Brain microvascular endothelial cell (primary cell): ENCODE data around the gene ZNHIT3.

Experiments used
- DNase-seq: peaks from one replicate; pipeline ENCODE4 v3.0.0-alpha.2; 2020
- H3K27ac ChIP-seq: fragments of 250-450 bp; sonication (Bioruptor Pico); 2 replicates; pipeline ENCODE4 v1.5.1; 2020; ENCODE audit warnings: mild to moderate bottlenecking, moderate library complexity
- H3K27me3 ChIP-seq: fragments of 250-450 bp; sonication (Bioruptor Pico); replicated peaks from 2 replicates; pipeline ENCODE4 v1.5.1; 2020; ENCODE audit warnings: mild to moderate bottlenecking
- H3K36me3 ChIP-seq: fragments of 250-450 bp; sonication (Bioruptor Pico); replicated peaks from 2 replicates; pipeline ENCODE4 v1.5.1; 2020; ENCODE audit warnings: mild to moderate bottlenecking
- H3K4me3 ChIP-seq: 2 replicates; pipeline ENCODE4 v1.5.1; 2011; ENCODE audit warnings: low read depth, mild to moderate bottlenecking, control low read depth, low read length, moderate library complexity
- in situ Hi-C: cut with HindIII; loops from 2 replicates; pipeline ENCODE4 v1.10.0; 2017; ENCODE audit warnings: low sequenced_read_pairs, low pct_ligation_motif_present
- TF ChIP-seq, protein P1 (sequence below): IDR thresholded peaks from 2 replicates; pipeline ENCODE4 v1.5.1; 2011; ENCODE audit warnings: low read depth, mild to moderate bottlenecking, moderate library complexity, low read length, control low read depth, inconsistent platforms; ENCODE audit errors: missing control alignments

Gene ZNHIT3

GRCh38 chr17:36527621-36528250, 41.3 kb downstream of the ZNHIT3 start:
- Histone ChIP-seq H3K36me3 (peaks cover 38% of the 10 kb centered on the region), H3K27ac (no peak overlapping the region), H3K27me3 (no peaks in the 10 kb centered on the region), H3K4me3 (no peak overlapping the region)
- in situ Hi-C loops = no loop called here
- TF ChIP-seq, protein P1, sequence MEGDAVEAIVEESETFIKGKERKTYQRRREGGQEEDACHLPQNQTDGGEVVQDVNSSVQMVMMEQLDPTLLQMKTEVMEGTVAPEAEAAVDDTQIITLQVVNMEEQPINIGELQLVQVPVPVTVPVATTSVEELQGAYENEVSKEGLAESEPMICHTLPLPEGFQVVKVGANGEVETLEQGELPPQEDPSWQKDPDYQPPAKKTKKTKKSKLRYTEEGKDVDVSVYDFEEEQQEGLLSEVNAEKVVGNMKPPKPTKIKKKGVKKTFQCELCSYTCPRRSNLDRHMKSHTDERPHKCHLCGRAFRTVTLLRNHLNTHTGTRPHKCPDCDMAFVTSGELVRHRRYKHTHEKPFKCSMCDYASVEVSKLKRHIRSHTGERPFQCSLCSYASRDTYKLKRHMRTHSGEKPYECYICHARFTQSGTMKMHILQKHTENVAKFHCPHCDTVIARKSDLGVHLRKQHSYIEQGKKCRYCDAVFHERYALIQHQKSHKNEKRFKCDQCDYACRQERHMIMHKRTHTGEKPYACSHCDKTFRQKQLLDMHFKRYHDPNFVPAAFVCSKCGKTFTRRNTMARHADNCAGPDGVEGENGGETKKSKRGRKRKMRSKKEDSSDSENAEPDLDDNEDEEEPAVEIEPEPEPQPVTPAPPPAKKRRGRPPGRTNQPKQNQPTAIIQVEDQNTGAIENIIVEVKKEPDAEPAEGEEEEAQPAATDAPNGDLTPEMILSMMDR = no peak
- DNase-seq = no peak

GRCh38 chr17:36529121-36529520, 42.6 kb downstream of the ZNHIT3 start:
- in situ Hi-C loops = no loop called here
- Histone ChIP-seq H3K36me3 (peaks cover 36% of the 10 kb centered on the region), H3K4me3 (no peak overlapping the region), H3K27me3 (no peaks in the 10 kb centered on the region), H3K27ac (no peak overlapping the region)
- DNase-seq = peak; percentile 55
- TF ChIP-seq, protein P1 = no peak

DNA sequence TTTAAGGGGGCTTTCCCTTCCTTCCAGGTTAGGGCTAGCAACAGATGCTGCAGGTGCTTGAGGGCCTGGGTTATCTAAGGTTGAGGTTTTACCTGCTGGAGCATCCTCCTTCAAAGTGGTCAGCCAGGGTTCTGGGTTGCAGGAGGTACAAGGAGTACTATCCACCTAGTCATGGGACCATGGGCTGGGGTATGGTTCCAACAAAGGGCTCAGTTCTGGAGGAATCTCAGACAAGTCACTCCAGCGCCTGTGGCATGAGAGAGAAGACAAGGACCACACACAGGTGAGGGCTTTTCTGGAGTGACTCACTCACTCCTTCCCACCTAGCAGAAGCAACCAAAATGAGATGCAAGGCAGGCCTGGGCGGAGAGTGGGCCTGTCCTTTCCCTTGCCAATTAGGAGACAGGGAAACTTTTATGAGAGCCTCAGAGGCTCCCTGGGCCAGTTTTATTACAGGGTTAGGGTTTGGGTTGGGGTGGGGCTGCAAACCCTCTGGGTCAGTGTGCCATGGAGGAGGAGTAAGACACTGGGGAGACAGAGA, 46.0 kb downstream of the ZNHIT3 start:
- in situ Hi-C loops = no loop called here
- no peak overlapping the region for H3K4me3 ChIP-seq
- no peaks in the 10 kb centered on the region for H3K27me3 ChIP-seq
- no peak for DNase-seq
- no peak overlapping the region for H3K27ac ChIP-seq
- TF ChIP-seq, protein P1 = no peak
- H3K36me3 ChIP-seq = peaks cover 14% of the 10 kb centered on the region

DNA sequence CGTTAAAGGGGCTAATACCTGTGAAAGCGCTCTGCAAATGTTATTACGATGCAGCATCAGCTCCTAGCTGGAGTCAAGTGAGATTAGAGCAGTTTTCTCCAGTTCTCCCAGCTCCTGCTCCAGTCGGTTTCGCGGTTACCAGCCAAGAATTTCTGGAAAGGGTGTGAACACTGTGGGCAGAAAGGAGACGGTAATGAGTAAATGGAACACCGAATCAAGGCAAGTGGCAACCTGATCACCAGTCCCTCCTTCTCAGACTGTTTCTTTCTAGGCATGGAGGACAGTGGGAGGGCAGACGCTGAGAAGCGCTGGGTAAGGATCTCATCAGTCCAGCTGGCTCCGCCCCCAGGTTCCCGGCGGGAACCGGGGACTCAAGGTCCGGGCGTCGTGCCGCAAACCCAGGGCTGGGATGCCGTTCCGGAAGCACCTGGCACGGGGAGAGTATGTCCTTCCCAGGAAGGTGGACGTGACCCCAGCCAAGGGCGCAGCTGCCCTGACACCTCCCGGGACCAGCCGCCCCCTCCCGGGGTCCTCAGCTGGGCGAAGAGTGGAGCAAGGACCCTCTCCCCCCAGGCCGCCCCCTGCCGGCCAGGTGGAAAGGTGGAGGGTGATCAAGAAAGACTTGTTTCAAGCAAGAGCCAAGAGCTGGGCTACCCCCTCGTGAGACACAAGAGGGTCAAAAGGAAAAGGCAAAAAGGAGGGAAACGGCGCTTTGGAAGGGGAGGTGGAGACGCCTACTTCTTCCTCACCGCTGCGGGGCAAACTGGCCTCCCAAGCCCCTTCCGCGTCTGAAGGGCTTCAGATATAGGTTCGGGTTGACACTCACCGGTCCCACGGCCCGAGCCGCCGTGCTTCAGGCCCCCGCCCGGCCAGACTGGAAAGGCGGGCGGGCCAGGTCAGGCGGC, 47.7 kb downstream of the ZNHIT3 start:
- DNase-seq = peak; percentile 33
- Histone ChIP-seq H3K27me3 (no peaks in the 10 kb centered on the region), H3K36me3 (peaks cover 13% of the 10 kb centered on the region), H3K4me3 (peak overlapping the region; percentile 93), H3K27ac (peak overlapping the region; percentile 92)
- in situ Hi-C loops = no loop called here
- TF ChIP-seq, protein P1 = peak; percentile 76

DNA sequence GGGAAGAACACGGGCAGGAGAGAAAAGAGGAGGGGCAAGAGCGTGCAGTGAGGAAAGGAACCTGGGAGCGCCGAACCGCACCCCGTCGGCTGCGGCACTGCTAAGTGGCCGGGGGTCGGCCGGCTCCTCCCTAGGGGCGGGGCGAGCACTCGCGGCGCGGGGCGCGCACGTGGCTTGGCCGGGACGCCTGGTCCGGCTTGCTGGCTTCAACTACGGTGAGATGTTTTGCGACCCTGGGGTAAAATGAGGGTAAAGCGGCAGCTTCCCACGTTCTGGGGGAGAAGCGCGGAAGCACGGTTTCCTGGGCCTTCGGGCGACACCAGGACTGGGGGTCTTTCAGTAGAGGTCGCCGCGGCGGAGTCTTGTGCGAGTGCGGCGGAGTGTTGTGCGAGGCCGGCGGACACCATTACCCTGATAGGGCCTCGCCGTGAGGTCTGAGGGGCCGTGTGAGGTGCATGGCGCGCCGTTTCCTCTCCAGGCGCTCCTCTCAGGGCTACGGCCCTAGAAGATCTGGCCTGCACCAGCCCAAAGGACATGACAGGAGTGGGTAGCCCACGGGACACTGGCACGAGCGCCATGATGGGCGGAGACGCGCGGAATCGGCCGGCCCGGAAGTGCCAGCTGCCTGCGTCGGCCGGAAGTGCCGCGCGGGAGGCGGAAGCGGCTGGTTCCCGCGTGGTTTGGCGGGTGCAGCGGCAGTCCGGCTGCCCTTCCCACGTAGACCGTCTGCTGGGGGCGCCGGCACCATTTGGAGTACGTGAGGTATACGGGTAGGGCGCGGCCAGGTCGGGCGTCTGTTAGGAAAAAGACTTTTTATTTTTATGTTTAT, 48.6 kb downstream of the ZNHIT3 start, which contains the start of the genes MYO19 and PIGW:
Gene MYO19, minus strand, starts transcription at position 29 of the 829 bp plus-strand sequence. CDS start 2,330 bp downstream, outside the sequence.
Gene PIGW, plus strand, starts transcription at position 148 of the 829 bp plus-strand sequence. CDS start 2,115 bp downstream, outside the sequence.
- Histone ChIP-seq H3K4me3 (peak within 1 kb of the TSS; percentile 93), H3K27me3 (no peaks in the 10 kb centered on the region), H3K36me3 (peaks cover 13% of the 10 kb centered on the region), H3K27ac (peak within 1 kb of the TSS; percentile 92)
- in situ Hi-C loops = no loop called here
- TF ChIP-seq, protein P1 = no peak
- peak; percentile 80 for DNase-seq
